ENCODE results near the gene PTGER3. TPM values are rescaled to one million over a fixed set of nuclear protein-coding genes. Genes with fewer than 3 reads are reported as not detected.

The PTGER3 gene
- total and polyA plus RNA-seq, 2 of the 4 experiments (the other 2 are of a cell fraction) = not detected

- H3K9me1 ChIP-seq (ENCODE audit: insufficient read depth, low read length) = no peaks in the 10 kb centered on the region
- ChIA-PET POLR2A (ENCODE audit: unreplicated experiment) (no interaction called here), CTCF (no interaction called here)
- H3K36me3 ChIP-seq (ENCODE audit: control insufficient read depth, insufficient read depth, low read length) = no peaks in the 10 kb centered on the region
- 67% methylated on average over 1 of the region's 5 CpGs; no CpG with 5 or more reads in 1 of the 2 experiments for WGBS, 2 experiments (ENCODE audit: extremely low coverage in 2 of 2, insufficient read length in 1 of 2)
- ATAC-seq (ENCODE audit: low read depth) (no peak), DNase-seq (no peak)
- H3K9me3 ChIP-seq (ENCODE audit: control insufficient read depth, insufficient read depth, low read length) = peaks cover 5% of the 10 kb centered on the region; the same call in 1 of the 2 replicates
- H3K4me2 ChIP-seq (ENCODE audit: low read depth, low read length) = no peak overlapping the region
- H2BK20ac ChIP-seq (ENCODE audit: low read depth, low read length) = no peak overlapping the region
- no peak overlapping the region for H3K27ac ChIP-seq (ENCODE audit: insufficient read depth, low read length)
- H2AK9ac ChIP-seq (replicated peaks; ENCODE audit: low read depth, low read length, poor library complexity) = no peak overlapping the region
- H4K5ac ChIP-seq (ENCODE audit: low read depth, low read length) = no peak overlapping the region
- no peak overlapping the region for H3K4me3 ChIP-seq (ENCODE audit: insufficient read depth, low read depth, low read length)
- no peaks in the 10 kb centered on the region for H3K79me1 ChIP-seq (ENCODE audit: low read depth in 1 of 2, low read length in 2 of 2)
- no peak overlapping the region for H2BK120ac ChIP-seq (ENCODE audit: low read depth, low read length)
- no peak overlapping the region for H4K91ac ChIP-seq (ENCODE audit: insufficient read depth, low read depth, low read length)
- no peak overlapping the region for H2BK5ac ChIP-seq (ENCODE audit: low read depth, low read length, poor library complexity, severe bottlenecking)
- no TSS peak for BruUV-seq (replicated peaks)
- no peak overlapping the region for H2BK15ac ChIP-seq (ENCODE audit: low read depth, low read length)
- H2AK5ac ChIP-seq (ENCODE audit: low read depth, low read length) = no peak overlapping the region
- H3K4ac ChIP-seq (ENCODE audit: low read depth, low read length) = no peak overlapping the region
- dilution Hi-C loops (cut with HindIII; ENCODE audit: low sequenced_read_pairs, unreplicated experiment) = no loop called here
- no peaks in the 10 kb centered on the region for H4K20me1 ChIP-seq (ENCODE audit: insufficient read depth, low read length)
- in situ Hi-C loops (cut with MboI; ENCODE audit: low sequenced_read_pairs) = no loop called here
- H3K27me3 ChIP-seq (ENCODE audit: control insufficient read depth, insufficient read depth, low read length) = no peaks in the 10 kb centered on the region
- H3K14ac ChIP-seq (replicated peaks; ENCODE audit: low read depth, low read length) = no peak overlapping the region
- no peaks in the 10 kb centered on the region for H3K4me1 ChIP-seq (ENCODE audit: control insufficient read depth, insufficient read depth, low read length)
- H2AFZ ChIP-seq (replicated peaks; ENCODE audit: low read length, poor library complexity) = no peak overlapping the region
- no peak overlapping the region for H4K8ac ChIP-seq (ENCODE audit: low read depth in 2 of 2, low read length in 2 of 2)
- no peak for TF ChIP-seq BHLHE40 (IDR thresholded peaks at IDR 0.05; ENCODE audit: low read depth, low read length)
- TF ChIP-seq FOS (IDR thresholded peaks at IDR 0.05; ENCODE audit: low read depth, low read length) = no peak
- no peak for TF ChIP-seq ELK1 (IDR thresholded peaks at IDR 0.05; ENCODE audit: borderline replicate concordance, low read depth, low read length)
- no peak for TF ChIP-seq CEBPB (IDR thresholded peaks at IDR 0.05; ENCODE audit: low read depth, low read length)
- TF ChIP-seq RCOR1 (IDR thresholded peaks at IDR 0.05; ENCODE audit: insufficient replicate concordance, low read length) = no peak
- no peak for TF ChIP-seq CHD1 (IDR thresholded peaks at IDR 0.05; ENCODE audit: low read depth, low read length)
- TF ChIP-seq, protein P1, sequence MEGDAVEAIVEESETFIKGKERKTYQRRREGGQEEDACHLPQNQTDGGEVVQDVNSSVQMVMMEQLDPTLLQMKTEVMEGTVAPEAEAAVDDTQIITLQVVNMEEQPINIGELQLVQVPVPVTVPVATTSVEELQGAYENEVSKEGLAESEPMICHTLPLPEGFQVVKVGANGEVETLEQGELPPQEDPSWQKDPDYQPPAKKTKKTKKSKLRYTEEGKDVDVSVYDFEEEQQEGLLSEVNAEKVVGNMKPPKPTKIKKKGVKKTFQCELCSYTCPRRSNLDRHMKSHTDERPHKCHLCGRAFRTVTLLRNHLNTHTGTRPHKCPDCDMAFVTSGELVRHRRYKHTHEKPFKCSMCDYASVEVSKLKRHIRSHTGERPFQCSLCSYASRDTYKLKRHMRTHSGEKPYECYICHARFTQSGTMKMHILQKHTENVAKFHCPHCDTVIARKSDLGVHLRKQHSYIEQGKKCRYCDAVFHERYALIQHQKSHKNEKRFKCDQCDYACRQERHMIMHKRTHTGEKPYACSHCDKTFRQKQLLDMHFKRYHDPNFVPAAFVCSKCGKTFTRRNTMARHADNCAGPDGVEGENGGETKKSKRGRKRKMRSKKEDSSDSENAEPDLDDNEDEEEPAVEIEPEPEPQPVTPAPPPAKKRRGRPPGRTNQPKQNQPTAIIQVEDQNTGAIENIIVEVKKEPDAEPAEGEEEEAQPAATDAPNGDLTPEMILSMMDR (conservative IDR thresholded peaks at IDR 0.05; ENCODE audit: low read depth, low read length) = no peak
- no peak for TF ChIP-seq USF2 (IDR thresholded peaks at IDR 0.05; ENCODE audit: low read depth, low read length)
- TF ChIP-seq MXI1 (IDR thresholded peaks at IDR 0.05; ENCODE audit: borderline replicate concordance, low read depth, low read length) = no peak
- no peak for TF ChIP-seq POLR2A (IDR thresholded peaks at IDR 0.05; ENCODE audit: low read depth, low read length)
- no peak for TF ChIP-seq RFX5 (IDR thresholded peaks at IDR 0.05; ENCODE audit: low read depth, low read length)
- no peak for TF ChIP-seq SMC3 (IDR thresholded peaks at IDR 0.05; ENCODE audit: low read depth, low read length)
- no peak overlapping the region for H3K18ac ChIP-seq (ENCODE audit: low read depth, low read length)
- H3K56ac ChIP-seq (ENCODE audit: extremely low read depth, insufficient read depth, low read length) = no peak overlapping the region
- H3K23ac ChIP-seq (ENCODE audit: low read depth, low read length) = no peak overlapping the region
- no peak overlapping the region for H3K9ac ChIP-seq (ENCODE audit: low read depth, low read length)
- intact Hi-C loops (cut with micrococcal nuclease) = no loop called here
These were observed 113.2 kb downstream of the PTGER3 start for GRCh38 chr1:70934194-70934961.
